ENCODE results near the gene FBLN2.

DNA sequence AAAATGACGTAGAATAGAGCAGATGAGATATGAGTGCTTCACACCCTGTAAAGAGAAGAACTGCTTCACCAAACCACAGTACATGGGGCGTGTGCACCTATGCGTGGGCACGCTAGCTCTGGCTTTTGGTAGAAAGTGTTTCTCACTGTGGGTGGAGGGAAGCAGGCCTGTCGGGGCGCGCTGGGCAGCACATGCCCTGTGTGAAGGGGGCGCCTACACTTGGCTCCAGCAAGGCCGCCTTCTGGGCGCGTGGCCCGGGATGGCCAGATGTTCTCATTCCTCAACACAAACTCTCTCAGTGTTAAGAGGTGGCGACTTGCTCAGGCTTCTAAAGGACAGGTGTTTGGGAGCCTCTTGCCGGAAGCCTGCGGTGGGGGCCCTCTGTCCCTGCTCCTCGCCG lies 90.0 kb downstream of the FBLN2 start:
- TF ChIP-seq, protein P1, sequence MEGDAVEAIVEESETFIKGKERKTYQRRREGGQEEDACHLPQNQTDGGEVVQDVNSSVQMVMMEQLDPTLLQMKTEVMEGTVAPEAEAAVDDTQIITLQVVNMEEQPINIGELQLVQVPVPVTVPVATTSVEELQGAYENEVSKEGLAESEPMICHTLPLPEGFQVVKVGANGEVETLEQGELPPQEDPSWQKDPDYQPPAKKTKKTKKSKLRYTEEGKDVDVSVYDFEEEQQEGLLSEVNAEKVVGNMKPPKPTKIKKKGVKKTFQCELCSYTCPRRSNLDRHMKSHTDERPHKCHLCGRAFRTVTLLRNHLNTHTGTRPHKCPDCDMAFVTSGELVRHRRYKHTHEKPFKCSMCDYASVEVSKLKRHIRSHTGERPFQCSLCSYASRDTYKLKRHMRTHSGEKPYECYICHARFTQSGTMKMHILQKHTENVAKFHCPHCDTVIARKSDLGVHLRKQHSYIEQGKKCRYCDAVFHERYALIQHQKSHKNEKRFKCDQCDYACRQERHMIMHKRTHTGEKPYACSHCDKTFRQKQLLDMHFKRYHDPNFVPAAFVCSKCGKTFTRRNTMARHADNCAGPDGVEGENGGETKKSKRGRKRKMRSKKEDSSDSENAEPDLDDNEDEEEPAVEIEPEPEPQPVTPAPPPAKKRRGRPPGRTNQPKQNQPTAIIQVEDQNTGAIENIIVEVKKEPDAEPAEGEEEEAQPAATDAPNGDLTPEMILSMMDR (IDR thresholded peaks at IDR 0.05): no peak
- TF ChIP-seq POLR2A (IDR thresholded peaks at IDR 0.05): no peak
